ENCODE measurements around the gene PKDREJ. TPM values are rescaled to one million over a fixed set of nuclear protein-coding genes. Genes with fewer than 3 reads are reported as not detected.
"Not testable (repeated sequence)": the region's sequence is repeated elsewhere in the genome, so short reads cannot be mapped to it uniquely, and the experiment has no call there.

PKDREJ gene, protein sequence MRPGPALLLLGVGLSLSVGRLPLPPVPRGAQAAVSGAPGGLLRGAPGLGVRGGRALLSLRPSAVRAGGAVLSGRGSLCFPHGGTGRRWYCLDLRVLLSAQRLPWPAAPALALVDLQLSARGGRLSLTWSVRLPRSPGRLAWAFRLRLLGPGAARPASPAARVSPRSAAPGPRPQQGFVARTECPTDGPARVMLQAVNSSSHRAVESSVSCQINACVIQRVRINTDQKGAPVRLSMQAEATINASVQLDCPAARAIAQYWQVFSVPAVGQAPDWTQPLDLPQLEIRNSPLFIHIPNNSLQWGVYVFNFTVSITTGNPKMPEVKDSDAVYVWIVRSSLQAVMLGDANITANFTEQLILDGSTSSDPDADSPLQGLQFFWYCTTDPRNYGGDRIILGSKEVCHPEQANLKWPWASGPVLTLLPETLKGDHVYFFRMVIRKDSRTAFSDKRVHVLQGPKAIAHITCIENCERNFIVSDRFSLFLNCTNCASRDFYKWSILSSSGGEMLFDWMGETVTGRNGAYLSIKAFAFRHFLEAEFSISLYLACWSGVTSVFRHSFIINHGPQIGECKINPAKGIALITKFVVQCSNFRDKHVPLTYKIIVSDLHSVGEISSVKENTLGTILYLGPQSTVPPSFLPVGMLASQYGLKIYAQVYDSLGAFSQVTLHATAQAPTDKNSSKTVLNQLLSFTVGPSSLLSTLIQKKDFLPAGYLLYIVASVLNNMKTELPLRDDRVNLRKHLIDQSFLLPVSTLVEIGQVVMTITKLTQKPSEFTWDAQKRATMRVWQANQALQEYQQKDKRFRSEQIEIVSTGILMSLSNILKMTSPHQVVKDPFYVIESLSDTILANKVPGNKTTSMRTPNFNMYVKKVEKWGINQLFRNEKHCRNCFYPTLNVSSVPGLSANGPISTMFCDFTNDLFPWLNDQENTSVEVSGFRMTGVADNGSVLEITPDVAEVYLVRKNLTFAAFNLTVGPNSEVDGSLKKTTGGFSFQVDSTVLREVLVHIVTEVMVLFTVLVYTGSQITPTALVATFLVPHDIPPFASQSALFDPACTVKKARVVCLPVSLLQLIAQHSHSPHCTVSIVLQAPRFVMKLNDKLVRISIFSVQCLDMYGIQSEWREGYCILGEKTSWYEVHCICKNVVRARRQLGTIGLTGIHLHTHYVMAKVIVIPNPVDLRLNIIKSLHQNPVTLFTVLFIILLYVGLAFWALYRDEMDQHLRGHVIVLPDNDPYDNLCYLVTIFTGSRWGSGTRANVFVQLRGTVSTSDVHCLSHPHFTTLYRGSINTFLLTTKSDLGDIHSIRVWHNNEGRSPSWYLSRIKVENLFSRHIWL (N-terminal part only)
- total RNA-seq, result under 1 TPM in 3 of 4 donors, not detected in 1; 0.10 to 0.21 (median 0.11) TPM

DNA sequence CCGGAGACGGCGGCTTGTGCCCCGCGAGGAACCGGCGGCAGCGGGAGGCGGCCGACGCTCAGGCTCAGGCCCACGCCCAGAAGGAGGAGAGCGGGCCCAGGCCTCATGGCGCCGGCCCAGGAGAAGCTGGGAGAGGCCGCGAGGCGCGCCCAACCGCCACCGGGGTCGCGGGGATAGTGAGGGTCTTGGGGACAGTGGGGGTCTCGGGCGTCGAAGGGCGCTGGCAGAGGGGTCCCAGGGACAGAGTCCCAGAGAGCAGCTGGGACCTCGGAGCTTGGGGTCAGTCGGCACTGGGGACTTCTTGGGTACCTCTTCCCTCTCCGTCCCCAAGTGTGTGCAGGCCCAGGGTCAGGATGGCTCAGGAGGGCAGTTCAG lies at the start of gene PKDREJ:
Gene PKDREJ, minus strand, starts transcription at position 128 of the 375 bp plus-strand sequence. Its CDS starts 21 bp downstream, at position 107.
- H3K4me1 ChIP-seq, result peaks cover 6 to 12% of the 10 kb centered on the region in 2 donors
- H3K9me3 ChIP-seq, result no peaks in the 10 kb centered on the region
- H3K27ac ChIP-seq, result no peak within 1 kb of the TSS
- DNase-seq, result no peak
- no peaks in the 10 kb centered on the region for H3K27me3 ChIP-seq
- intact Hi-C loops (cut with DNase I), result no loop called here
- H3K36me3 ChIP-seq, result no peaks in the 10 kb centered on the region
- TF ChIP-seq, protein P1, sequence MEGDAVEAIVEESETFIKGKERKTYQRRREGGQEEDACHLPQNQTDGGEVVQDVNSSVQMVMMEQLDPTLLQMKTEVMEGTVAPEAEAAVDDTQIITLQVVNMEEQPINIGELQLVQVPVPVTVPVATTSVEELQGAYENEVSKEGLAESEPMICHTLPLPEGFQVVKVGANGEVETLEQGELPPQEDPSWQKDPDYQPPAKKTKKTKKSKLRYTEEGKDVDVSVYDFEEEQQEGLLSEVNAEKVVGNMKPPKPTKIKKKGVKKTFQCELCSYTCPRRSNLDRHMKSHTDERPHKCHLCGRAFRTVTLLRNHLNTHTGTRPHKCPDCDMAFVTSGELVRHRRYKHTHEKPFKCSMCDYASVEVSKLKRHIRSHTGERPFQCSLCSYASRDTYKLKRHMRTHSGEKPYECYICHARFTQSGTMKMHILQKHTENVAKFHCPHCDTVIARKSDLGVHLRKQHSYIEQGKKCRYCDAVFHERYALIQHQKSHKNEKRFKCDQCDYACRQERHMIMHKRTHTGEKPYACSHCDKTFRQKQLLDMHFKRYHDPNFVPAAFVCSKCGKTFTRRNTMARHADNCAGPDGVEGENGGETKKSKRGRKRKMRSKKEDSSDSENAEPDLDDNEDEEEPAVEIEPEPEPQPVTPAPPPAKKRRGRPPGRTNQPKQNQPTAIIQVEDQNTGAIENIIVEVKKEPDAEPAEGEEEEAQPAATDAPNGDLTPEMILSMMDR (IDR thresholded peaks at IDR 0.05), result no peak
- no peak for TF ChIP-seq POLR2A (IDR thresholded peaks at IDR 0.05)
- 100% methylated on average over 3 to 4 of the region's 30 CpGs for WGBS, 2 donors
- H3K4me3 ChIP-seq (replicated peaks in 1 of 3), result peak within 1 kb of the TSS in 1 of 3 donors; percentile 12

DNA sequence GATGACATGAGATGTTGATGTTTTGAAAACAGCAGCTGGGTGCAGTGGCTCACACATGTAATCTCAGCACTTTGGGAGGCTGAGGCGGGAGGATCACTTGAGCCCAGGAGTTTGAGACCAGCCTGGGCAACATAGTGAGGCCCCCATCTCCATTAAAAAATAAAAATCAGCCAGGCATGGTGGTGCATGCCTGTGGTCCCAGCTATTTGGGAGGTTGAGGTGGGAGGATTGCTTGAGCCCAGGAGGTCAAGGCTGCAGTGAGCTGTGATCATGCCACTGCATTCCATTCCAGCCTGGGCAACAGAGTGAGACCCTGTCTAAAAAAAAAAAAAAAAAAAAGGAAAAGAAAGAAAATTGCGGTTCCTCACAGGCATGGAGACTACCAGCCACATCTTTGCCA lies 49.7 kb upstream of the PKDREJ start:
- intact Hi-C loops (cut with DNase I); H3K36me3 ChIP-seq; H3K9me3 ChIP-seq; H3K27me3 ChIP-seq; DNase-seq; H3K4me1 ChIP-seq; H3K4me3 ChIP-seq (replicated peaks in 1 of 3); H3K27ac ChIP-seq: not testable (repeated sequence)
- WGBS, 2 donors, result 97 to 100% methylated on average over 2 of the region's 2 CpGs

DNA sequence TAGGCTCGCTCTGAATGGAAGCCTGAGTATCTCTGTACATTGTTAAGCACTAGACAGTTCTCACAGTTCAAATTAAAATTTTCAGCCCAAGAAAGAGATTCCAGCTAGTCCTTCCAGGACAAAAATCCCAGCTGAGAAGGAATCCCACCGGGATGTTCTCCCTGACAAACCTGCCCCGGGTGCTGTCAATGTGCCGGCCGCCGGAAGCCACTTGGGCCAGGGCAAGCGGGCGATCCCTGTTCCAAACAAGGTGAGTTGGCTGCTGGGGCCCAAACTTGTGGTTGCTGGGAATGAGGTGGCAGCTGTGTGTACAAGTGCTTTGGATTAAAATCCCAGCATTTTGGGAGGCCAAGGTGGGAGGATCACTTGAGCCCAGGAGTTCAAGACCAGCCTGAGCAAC lies 48.9 kb upstream of the PKDREJ start:
- no peak for TF ChIP-seq POLR2A (IDR thresholded peaks at IDR 0.05)
- TF ChIP-seq, protein P1 (IDR thresholded peaks at IDR 0.05), result no peak
- Histone ChIP-seq H3K4me3 (replicated peaks in 1 of 3) (no peak overlapping the region), H3K36me3 (no peaks in the 10 kb centered on the region), H3K9me3 (no peaks in the 10 kb centered on the region), H3K27me3 (no peaks in the 10 kb centered on the region), H3K4me1 (no peaks in the 10 kb centered on the region), H3K27ac (no peak overlapping the region)
- intact Hi-C loops (cut with DNase I), result no loop called here
- no peak for DNase-seq
- WGBS, 2 donors, result 91 to 97% methylated on average over 5 to 8 of the region's 8 CpGs

DNA sequence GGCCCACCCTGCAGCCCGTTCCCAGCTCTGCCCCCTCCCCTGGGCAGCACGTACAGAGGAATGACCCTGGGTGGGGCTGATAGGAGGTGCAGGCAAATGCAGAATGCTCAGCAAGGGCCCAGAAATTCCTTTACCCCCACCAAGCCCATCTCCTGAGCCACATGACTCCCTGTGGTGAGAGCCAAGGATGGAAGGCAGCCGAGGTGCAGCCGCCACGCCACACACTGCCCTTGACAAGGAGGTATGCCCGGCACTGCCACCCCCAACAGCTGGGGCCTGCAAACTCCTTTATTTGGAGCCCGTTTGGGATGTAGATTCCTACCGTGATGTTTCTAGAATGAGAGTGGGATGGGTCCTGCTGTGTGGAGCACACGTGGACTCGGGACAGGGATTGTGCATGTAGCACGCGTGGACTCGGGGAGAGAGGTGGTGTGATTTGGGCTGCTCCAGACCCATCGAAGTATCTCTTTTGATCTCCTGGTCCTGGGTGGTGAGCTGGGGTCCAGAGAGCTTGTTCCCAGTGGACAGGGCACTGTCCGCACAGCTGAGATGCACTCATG lies 46.5 kb upstream of the PKDREJ start:
- H3K4me3 ChIP-seq (replicated peaks in 1 of 3), result no peak overlapping the region
- no peaks in the 10 kb centered on the region for H3K36me3 ChIP-seq
- 94 to 97% methylated on average over 13 to 15 of the region's 15 CpGs for WGBS, 2 donors
- TF ChIP-seq POLR2A (IDR thresholded peaks at IDR 0.05), result no peak
- TF ChIP-seq, protein P1 (IDR thresholded peaks at IDR 0.05), result no peak
- H3K4me1 ChIP-seq, result no peaks in the 10 kb centered on the region
- intact Hi-C loops (cut with DNase I), result no loop called here
- no peaks in the 10 kb centered on the region for H3K27me3 ChIP-seq
- H3K27ac ChIP-seq, result no peak overlapping the region
- H3K9me3 ChIP-seq, result no peaks in the 10 kb centered on the region
- no peak for DNase-seq

Data from thyroid gland (tissue), 4 donors.